ENCODE data around the gene RPS6KA2. TPM values are rescaled to one million over a fixed set of nuclear protein-coding genes. Genes with fewer than 3 reads are reported as not detected.

The RPS6KA2 gene
- total RNA-seq, 1 experiment from 2014 or later = 4.1 TPM

GRCh38 chr6:166670013-166670412, 43.0 kb upstream of the RPS6KA2 start:
- H3K4me3 ChIP-seq (ENCODE audit: low read depth in 2 of 2, low read length in 2 of 2) = no peak overlapping the region
- 0 out of 2 replicates have a peak, but pooled peaks cover 3% of the 10 kb centered on the region for H3K4me1 ChIP-seq (ENCODE audit: control insufficient read depth, insufficient read depth, low read length)
- CTCF ChIA-PET = no interaction called here
- H3K27me3 ChIP-seq (ENCODE audit: control insufficient read depth, insufficient read depth, low read length) = peaks cover 10% of the 10 kb centered on the region
- no TSS peak for BruUV-seq (replicated peaks)
- TF ChIP-seq TCF7L2 (IDR thresholded peaks at IDR 0.05; ENCODE audit: low read depth, low read length) (no peak), SIN3A (IDR thresholded peaks at IDR 0.05; ENCODE audit: borderline replicate concordance, insufficient read depth, low read depth, low read length) (no peak), POLR2AphosphoS5 (IDR thresholded peaks at IDR 0.05; ENCODE audit: low read depth, low read length) (no peak), CTCF (IDR thresholded peaks at IDR 0.05) (no peak), REST (IDR thresholded peaks at IDR 0.05; ENCODE audit: insufficient read depth in 1 of 2, low read depth in 2 of 2, low read length in 1 of 2) (no peak)
- ATAC-seq (no peak), DNase-seq (ENCODE audit: low read depth, low spot score) (no peak)
- POLR2A ChIA-PET = no interaction called here
- intact Hi-C loops (cut with micrococcal nuclease; ENCODE audit: unreplicated experiment) = no loop called here
- H3K36me3 ChIP-seq (ENCODE audit: control insufficient read depth, insufficient read depth, low read length) = no peaks in the 10 kb centered on the region
- in situ Hi-C loops (cut with HindIII; ENCODE audit: low pct_unique_long_range_greater_than_20kb, low sequenced_read_pairs) = no loop called here
- H3K9me3 ChIP-seq (ENCODE audit: control insufficient read depth, insufficient read depth, low read depth, low read length) = no peaks in the 10 kb centered on the region
- no peak overlapping the region for H3K27ac ChIP-seq (ENCODE audit: low read length)

GRCh38 chr6:166667796-166668610, 41.0 kb upstream of the RPS6KA2 start:
- TF ChIP-seq CTCF (IDR thresholded peaks at IDR 0.05) = no peak
- no peak for TF ChIP-seq POLR2AphosphoS5 (IDR thresholded peaks at IDR 0.05; ENCODE audit: low read depth, low read length)
- TF ChIP-seq TCF7L2 (IDR thresholded peaks at IDR 0.05; ENCODE audit: low read depth, low read length) = no peak
- TF ChIP-seq REST (IDR thresholded peaks at IDR 0.05; ENCODE audit: insufficient read depth in 1 of 2, low read depth in 2 of 2, low read length in 1 of 2) = no peak
- no peak for TF ChIP-seq SIN3A (IDR thresholded peaks at IDR 0.05; ENCODE audit: borderline replicate concordance, insufficient read depth, low read depth, low read length)
- no TSS peak for BruUV-seq (replicated peaks)

More at GRCh38 chr6:166667796-166668610, 41.0 kb upstream of the RPS6KA2 start:
- H3K27ac ChIP-seq (ENCODE audit: low read length) = no peak overlapping the region
- H3K9me3 ChIP-seq (ENCODE audit: control insufficient read depth, insufficient read depth, low read depth, low read length) = no peaks in the 10 kb centered on the region
- intact Hi-C loops (cut with micrococcal nuclease; ENCODE audit: unreplicated experiment) (no loop called here), in situ Hi-C loops (cut with HindIII; ENCODE audit: low pct_unique_long_range_greater_than_20kb, low sequenced_read_pairs) (no loop called here)
- H3K27me3 ChIP-seq (ENCODE audit: control insufficient read depth, insufficient read depth, low read length) = peaks cover 16% of the 10 kb centered on the region
- DNase-seq (ENCODE audit: low read depth, low spot score) (no peak), ATAC-seq (no peak)
- H3K4me1 ChIP-seq (ENCODE audit: control insufficient read depth, insufficient read depth, low read length) = 0 out of 2 replicates have a peak, but pooled peaks cover 3% of the 10 kb centered on the region
- H3K36me3 ChIP-seq (ENCODE audit: control insufficient read depth, insufficient read depth, low read length) = no peaks in the 10 kb centered on the region
- ChIA-PET CTCF (no interaction called here), POLR2A (no interaction called here)
- H3K4me3 ChIP-seq (ENCODE audit: low read depth in 2 of 2, low read length in 2 of 2) = no peak overlapping the region

Measured in Panc1 (cell line).